ENCODE results near the gene ASIC4.

Gene ASIC4

DNA sequence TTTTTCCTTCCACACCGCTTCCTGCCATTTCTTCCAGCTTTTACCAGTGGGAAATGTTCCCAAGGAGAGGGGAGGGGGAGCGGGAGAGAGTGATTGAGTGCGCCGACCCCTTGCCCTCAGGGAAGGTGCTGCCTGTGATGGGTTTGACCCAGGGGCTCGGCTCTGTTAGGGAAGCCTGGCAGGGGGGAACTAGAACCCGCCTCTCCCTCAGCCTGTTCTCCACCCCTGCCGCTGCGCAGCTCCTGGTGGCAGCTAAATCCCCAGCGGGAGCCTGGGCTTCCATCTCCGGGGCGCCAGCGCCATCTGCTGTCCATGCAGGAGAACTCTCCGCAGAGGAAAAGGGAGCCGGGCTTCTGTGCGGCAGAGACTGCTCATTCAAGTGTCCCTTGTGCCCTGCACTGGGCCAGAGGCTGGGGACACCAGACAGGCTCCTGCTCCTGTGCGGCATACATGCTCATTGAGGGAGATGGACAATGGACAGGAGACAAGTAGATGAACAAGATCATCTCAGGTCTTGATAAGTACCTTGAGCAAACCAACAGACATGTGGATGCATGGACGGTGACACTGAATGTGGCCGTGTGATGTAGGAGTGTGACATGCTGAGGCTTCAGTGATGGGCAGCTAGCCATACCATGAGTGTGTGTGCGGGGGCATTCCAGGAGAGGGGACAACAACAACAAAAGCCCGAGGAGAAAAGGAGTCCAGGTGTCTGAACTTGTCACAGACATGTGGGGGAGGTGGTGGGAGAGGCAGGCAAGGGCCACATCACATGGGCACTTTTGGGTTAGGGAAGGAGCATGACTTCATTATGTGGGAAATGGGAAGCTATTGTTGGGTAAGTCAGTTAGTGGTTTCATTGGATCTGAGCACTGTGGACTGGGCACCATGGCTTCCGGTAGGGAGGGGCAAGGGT lies 16.0 kb downstream of the ASIC4 start:
- peak; percentile 91 for DNase-seq (ENCODE audit: extremely low spot score)
- CTCF ChIA-PET: interaction anchor here (0.6 to 9.9 kb wide), 65 partner anchors 8 to 678 kb away, joined by 3 to 325 read pairs (median 4); partner anchors contain the start of genes ASIC4, CHPF, DNPEP and GMPPA
- TF ChIP-seq, protein P1, sequence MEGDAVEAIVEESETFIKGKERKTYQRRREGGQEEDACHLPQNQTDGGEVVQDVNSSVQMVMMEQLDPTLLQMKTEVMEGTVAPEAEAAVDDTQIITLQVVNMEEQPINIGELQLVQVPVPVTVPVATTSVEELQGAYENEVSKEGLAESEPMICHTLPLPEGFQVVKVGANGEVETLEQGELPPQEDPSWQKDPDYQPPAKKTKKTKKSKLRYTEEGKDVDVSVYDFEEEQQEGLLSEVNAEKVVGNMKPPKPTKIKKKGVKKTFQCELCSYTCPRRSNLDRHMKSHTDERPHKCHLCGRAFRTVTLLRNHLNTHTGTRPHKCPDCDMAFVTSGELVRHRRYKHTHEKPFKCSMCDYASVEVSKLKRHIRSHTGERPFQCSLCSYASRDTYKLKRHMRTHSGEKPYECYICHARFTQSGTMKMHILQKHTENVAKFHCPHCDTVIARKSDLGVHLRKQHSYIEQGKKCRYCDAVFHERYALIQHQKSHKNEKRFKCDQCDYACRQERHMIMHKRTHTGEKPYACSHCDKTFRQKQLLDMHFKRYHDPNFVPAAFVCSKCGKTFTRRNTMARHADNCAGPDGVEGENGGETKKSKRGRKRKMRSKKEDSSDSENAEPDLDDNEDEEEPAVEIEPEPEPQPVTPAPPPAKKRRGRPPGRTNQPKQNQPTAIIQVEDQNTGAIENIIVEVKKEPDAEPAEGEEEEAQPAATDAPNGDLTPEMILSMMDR (IDR thresholded peaks at IDR 0.05; ENCODE audit: control extremely low read depth, extremely low read depth, low read depth, missing control alignments): peak; percentile 88
- POLR2A ChIA-PET: interaction anchor here (1.6 kb wide), 1 partner anchor 32 kb away, joined by 3 read pairs; the partner anchor contains the start of gene GMPPA

DNA sequence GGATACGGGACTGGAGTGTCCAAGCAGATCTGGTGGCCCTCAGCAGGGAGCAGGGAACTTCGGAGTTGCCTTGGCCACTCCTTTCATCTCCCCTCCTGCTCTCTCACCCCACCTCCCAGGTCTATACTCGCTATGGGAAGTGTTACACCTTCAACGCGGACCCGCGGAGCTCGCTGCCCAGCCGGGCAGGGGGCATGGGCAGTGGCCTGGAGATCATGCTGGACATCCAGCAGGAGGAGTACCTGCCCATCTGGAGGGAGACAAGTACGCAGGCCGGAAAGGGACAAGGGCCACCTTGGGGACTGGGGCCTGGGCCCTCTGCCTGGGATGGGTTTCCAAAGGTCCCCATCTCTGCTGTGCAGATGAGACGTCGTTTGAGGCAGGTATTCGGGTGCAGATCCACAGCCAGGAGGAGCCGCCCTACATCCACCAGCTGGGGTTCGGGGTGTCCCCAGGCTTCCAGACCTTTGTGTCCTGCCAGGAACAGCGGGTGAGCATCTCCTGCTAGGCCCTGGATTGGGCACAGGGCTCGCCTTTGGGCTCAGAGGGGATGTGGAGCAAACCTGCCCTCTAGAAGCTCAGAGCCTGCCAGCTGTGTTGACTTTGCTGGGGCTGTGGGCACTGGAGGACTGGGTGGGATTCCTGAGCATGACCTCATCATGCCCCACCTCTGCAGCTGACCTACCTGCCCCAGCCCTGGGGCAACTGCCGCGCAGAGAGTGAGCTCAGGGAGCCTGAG lies 17.5 kb downstream of the ASIC4 start:
- DNase-seq (ENCODE audit: extremely low spot score): no peak
- ChIA-PET POLR2A (no interaction called here), CTCF (interaction anchor here (1.1 to 9.9 kb wide), 7 partner anchors 10 to 129 kb away, joined by 3 to 325 read pairs (median 77); partner anchors contain the start of genes CHPF, GMPPA and TMEM198)
- TF ChIP-seq, protein P1 (IDR thresholded peaks at IDR 0.05; ENCODE audit: control extremely low read depth, extremely low read depth, low read depth, missing control alignments): no peak

DNA sequence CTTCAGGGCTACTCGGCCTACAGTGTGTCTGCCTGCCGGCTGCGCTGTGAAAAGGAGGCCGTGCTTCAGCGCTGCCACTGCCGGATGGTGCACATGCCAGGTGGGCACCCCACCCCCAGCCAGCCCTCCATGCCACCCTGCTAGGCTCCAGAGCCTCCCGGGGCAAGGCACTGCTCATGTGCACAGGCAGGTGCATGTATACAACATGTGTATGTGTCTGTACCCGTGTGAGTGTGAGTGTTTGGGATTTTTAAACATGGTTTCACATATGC lies 18.0 kb downstream of the ASIC4 start:
- TF ChIP-seq, protein P1 (IDR thresholded peaks at IDR 0.05; ENCODE audit: control extremely low read depth, extremely low read depth, low read depth, missing control alignments): no peak
- DNase-seq (ENCODE audit: extremely low spot score): no peak
- POLR2A ChIA-PET: no interaction called here
- CTCF ChIA-PET: interaction anchor here (1.1 to 9.9 kb wide), 5 partner anchors 10 to 130 kb away, joined by 3 to 325 read pairs (median 80); partner anchors contain the start of genes CHPF, GMPPA and TMEM198

DNA sequence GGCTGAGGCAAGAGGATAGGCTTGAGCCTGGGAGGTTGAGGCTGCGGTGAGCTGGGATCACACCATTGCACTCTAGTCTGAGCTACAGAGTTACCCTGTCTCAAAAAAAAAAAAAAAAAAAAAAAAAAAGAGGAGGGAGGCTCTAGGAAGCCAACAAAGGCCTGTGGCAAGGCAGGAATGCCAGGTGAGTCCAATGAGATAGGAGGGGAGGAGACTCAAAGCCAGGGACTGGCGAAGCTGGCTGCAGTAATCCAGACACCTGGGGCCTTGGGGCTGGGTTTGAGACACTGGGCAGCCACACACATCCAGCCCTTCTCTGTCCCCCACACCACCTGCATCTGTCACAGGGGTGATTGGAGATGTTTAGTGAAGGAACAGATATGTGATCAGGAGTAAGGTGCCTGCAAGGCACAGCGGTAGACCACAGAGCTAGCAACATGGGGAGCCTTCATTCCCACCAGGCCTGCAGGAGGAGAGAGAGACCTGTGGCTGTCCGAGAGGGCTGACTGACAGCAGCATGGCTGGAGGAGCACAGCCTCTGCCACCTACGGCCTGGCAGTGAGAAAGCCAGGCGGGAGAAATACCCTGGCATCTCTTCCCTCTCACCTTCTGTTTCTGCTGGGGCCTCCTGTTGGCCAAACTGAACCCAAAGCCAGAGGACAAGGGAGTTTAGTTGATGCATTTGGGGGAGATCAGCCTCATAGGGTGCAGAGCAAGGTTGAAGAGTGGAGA lies 19.8 kb downstream of the ASIC4 start:
- POLR2A ChIA-PET: no interaction called here
- DNase-seq (ENCODE audit: extremely low spot score): no peak
- TF ChIP-seq, protein P1 (IDR thresholded peaks at IDR 0.05; ENCODE audit: control extremely low read depth, extremely low read depth, low read depth, missing control alignments): no peak
- CTCF ChIA-PET: interaction anchor here (1.1 to 2.2 kb wide), 9 partner anchors 7 to 73 kb away, joined by 3 to 6 read pairs (median 4); partner anchors contain the start of genes CHPF and TMEM198

DNA sequence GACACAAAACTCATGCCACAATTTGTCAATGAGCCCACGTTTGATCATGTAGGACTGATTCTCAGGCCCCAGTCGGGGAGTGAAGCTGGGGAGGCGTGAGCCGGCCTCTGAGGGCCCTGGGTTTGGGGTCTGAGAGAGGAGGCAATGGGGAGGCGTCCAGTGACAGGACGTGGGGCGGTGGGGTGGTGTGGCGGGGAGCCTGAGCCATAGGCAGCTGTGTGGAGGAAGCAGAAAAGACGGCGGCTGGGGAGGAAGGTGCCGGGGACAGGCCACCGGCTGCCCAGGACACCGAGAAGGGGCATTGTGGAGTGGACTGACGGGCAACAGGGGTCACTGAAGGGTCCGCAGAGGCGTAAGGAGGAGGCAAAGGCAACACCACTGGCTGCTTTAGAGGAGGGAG lies 22.1 kb downstream of the ASIC4 start:
- DNase-seq (ENCODE audit: extremely low spot score): no peak
- ChIA-PET POLR2A (no interaction called here), CTCF (no interaction called here)
- TF ChIP-seq, protein P1 (IDR thresholded peaks at IDR 0.05; ENCODE audit: control extremely low read depth, extremely low read depth, low read depth, missing control alignments): no peak

DNA sequence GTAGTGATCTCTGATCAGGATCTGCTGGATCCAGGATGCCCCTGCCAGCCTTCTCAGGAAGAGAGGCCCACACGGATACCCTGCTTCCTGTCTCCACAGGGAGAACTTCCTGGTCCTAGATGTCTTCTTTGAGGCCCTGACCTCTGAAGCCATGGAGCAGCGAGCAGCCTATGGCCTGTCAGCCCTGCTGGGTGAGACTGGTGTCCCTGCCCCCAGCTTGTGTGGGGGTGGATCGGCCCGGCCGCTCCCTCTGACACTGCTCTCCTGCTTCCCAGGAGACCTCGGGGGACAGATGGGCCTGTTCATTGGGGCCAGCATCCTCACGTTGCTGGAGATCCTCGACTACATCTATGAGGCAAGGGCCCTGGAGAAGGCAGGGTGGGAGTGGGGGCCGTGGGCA lies 22.7 kb downstream of the ASIC4 start:
- POLR2A ChIA-PET: no interaction called here
- CTCF ChIA-PET: interaction anchor here (1.2 to 1.5 kb wide), 3 partner anchors 18 to 38 kb away, joined by 3 to 6 read pairs (median 3); partner anchors contain the start of gene GMPPA
- no peak for DNase-seq (ENCODE audit: extremely low spot score)
- TF ChIP-seq, protein P1 (IDR thresholded peaks at IDR 0.05; ENCODE audit: control extremely low read depth, extremely low read depth, low read depth, missing control alignments): no peak
